HepG2 (cell line): ENCODE measurements around the gene PLPP7. TPM values are rescaled to one million over a fixed set of nuclear protein-coding genes. Genes with fewer than 3 reads are reported as not detected.

Experiments
- ATAC-seq: fragments of 200-7000 bp; cut with Tn5 transposase; 3 replicates; pipeline ENCODE4 v1.9.1; 2020; ENCODE audit warnings: mild to moderate bottlenecking, moderate library complexity
- BruUV-seq: library from RNA; stranded (reverse); fragments of 400-500 nt; replicated peaks from 2 replicates; lab custom pipeline; 2021; lab: Mats Ljungman, UMichigan
- CTCF ChIA-PET: fragments of 300-600 bp; formaldehyde crosslinking; extraction: SDS; loops from one replicate; lab custom pipeline; 2021; ENCODE audit warnings: low total read pairs, inconsistent platforms, low intra/inter-chr PET ratio; lab: Yijun Ruan, JAX
- POLR2A ChIA-PET: fragments of 350-600 bp; sonication (Branson Sonifier 250); formaldehyde crosslinking; loops from one replicate; lab custom pipeline; 2020; ENCODE audit warnings: antibody characterized with exemption, inconsistent platforms; lab: Yijun Ruan, JAX
- DNase-seq: peaks from one replicate; pipeline ENCODE4 v3.0.0-alpha.2; 2015; ENCODE audit warnings: low spot score
- FAIRE-seq: peaks from 3 replicates; lab custom pipeline; 2011; peaks lifted over from hg19 to GRCh38; lab: Jason Lieb, UNC
- H2AFZ ChIP-seq: one replicate; pipeline ENCODE4 v1.6.1; 2011; ENCODE audit warnings: low read length, inconsistent platforms
- H3K27ac ChIP-seq: fragments of 300-600 bp; 3 replicates; pipeline ENCODE4 v1.8.0; 2011; ENCODE audit warnings: mixed run types, mild to moderate bottlenecking, mixed read lengths, low read length, inconsistent platforms; ENCODE audit not compliant: insufficient read depth; ENCODE audit errors: extremely low read length
- H3K27me3 ChIP-seq, 2 experiments: fragments of 200-600 bp in 1 of 2; 2 replicates in 1 of 2; 3 replicates in 1 of 2; pipeline versions ENCODE4 v1.6.0 to v1.8.0; 2011; ENCODE audit warnings: low read length in 2 of 2, mild to moderate bottlenecking in 2 of 2, moderate library complexity in 2 of 2, inconsistent platforms in 1 of 2; ENCODE audit not compliant: insufficient read depth in 2 of 2, control insufficient read depth in 1 of 2
- H3K36me3 ChIP-seq, 2 experiments: fragments of 200-600 bp in 1 of 2; replicated peaks in 1 of 2; 2 replicates in 1 of 2; 3 replicates in 1 of 2; pipeline versions ENCODE4 v1.5.1 to v1.8.0; 2011; ENCODE audit warnings: low read length in 2 of 2, inconsistent platforms in 1 of 2; ENCODE audit not compliant: insufficient read depth in 2 of 2, control insufficient read depth in 1 of 2
- H3K4me1 ChIP-seq: 2 replicates; pipeline ENCODE4 v1.5.1; 2012; ENCODE audit warnings: low read length, inconsistent platforms; ENCODE audit not compliant: insufficient read depth
- H3K4me2 ChIP-seq: 2 replicates; pipeline ENCODE4 v1.6.0; 2011; ENCODE audit warnings: low read depth, low read length, inconsistent platforms
- H3K4me3 ChIP-seq, 3 experiments: fragments of 200-600 bp in 1 of 3; sonication (generic), shearing (Covaris generic) in 1 of 3; replicated peaks in 1 of 3; 2 replicates each; pipeline ENCODE4 v1.5.1; 2011 to 2016; ENCODE audit warnings: low read length in 3 of 3, inconsistent platforms in 2 of 3, low read depth in 2 of 3, mild to moderate bottlenecking in 2 of 3, control low read depth in 1 of 3, mixed read lengths in 1 of 3; ENCODE audit not compliant: insufficient read depth in 1 of 3
- H3K79me2 ChIP-seq: one replicate; pipeline ENCODE4 v1.6.1; 2011; ENCODE audit warnings: low read length, inconsistent platforms; ENCODE audit not compliant: insufficient read depth
- H3K9ac ChIP-seq: 2 replicates; pipeline ENCODE4 v1.6.0; 2011; ENCODE audit warnings: mild to moderate bottlenecking, low read depth, low read length, inconsistent platforms; ENCODE audit not compliant: insufficient read depth
- H3K9me3 ChIP-seq: 2 replicates; pipeline ENCODE4 v1.5.1; 2012; ENCODE audit warnings: mild to moderate bottlenecking, low read length
- H4K20me1 ChIP-seq: 2 replicates; pipeline ENCODE4 v1.6.0; 2011; ENCODE audit warnings: inconsistent platforms, mild to moderate bottlenecking, low read length, moderate library complexity; ENCODE audit not compliant: insufficient read depth
- RFXAP ChIP-seq: sonication (generic); formaldehyde crosslinking; IDR thresholded peaks from 2 replicates; pipeline ENCODE4 v1.4.0; 2020; ENCODE audit warnings: missing genetic modification reagents, borderline replicate concordance
- ZNF407 ChIP-seq: sonication (generic); formaldehyde crosslinking; IDR thresholded peaks from one replicate; pipeline ENCODE4 v1.5.1; 2020; ENCODE audit warnings: mild to moderate bottlenecking, missing genetic modification reagents; ENCODE audit errors: not compliant biosample characterization
- ZNF446 ChIP-seq: sonication (generic); formaldehyde crosslinking; IDR thresholded peaks from 2 replicates; pipeline ENCODE4 v1.5.0; 2020; ENCODE audit warnings: mild to moderate bottlenecking, missing genetic modification reagents
- ZNF570 ChIP-seq: sonication (generic); formaldehyde crosslinking; IDR thresholded peaks from 2 replicates; pipeline ENCODE4 v1.4.0; 2020; ENCODE audit warnings: mild to moderate bottlenecking, missing genetic modification reagents, borderline replicate concordance
- ZNF724P ChIP-seq: sonication (generic); formaldehyde crosslinking; IDR thresholded peaks from 2 replicates; pipeline ENCODE4 v1.8.0; 2022; ENCODE audit warnings: missing genetic modification reagents, borderline replicate concordance
- WGBS: methylation state at CpG from one replicate; pipeline ENCODE4 v1.1.6; 2017; ENCODE audit warnings: low lambda C conversion rate; 5-methylcytosine and 5-hydroxymethylcytosine counted together
- in situ Hi-C: cut with HindIII; loops from 2 replicates; pipeline ENCODE4 v1.10.0; 2017; ENCODE audit warnings: low pct_unique_long_range_greater_than_20kb; ENCODE audit not compliant: extremely low pct_ligation_motif_present
- intact Hi-C: fragments of 100-400 bp; cut with micrococcal nuclease; formaldehyde crosslinking; loops from one replicate; pipeline ENCODE4 v1.10.0; 2022; ENCODE audit not compliant: unreplicated experiment
- polyA plus RNA-seq, 8 experiments: library from polyadenylated mRNA; depleted of rRNA in 3 of 8; stranded (reverse) in 7 of 8; unstranded in 1 of 8; fragments of >200 nt; fragmentation: Illumina TruSeq in 4 of 8; extraction: Trizol in 4 of 8; gene quantifications; 2 replicates each; pipeline versions ENCODE4 v1.2.1 to v1.2.3, GENCODE V29; 2011 to 2016; ENCODE audit warnings: low read depth in 4 of 8, missing spikeins in 1 of 8, mixed read lengths in 1 of 8; ENCODE audit not compliant: insufficient read depth in 1 of 8
- total RNA-seq, 5 experiments: library from RNA; depleted of rRNA; stranded (reverse); fragments of >200 nt; fragmentation: Illumina TruSeq; extraction: Trizol; gene quantifications; 2 replicates each; pipeline ENCODE4 v1.2.3, GENCODE V29; 2016; ENCODE audit warnings: low read depth in 1 of 5

PLPP7 gene
- total and polyA plus RNA-seq, 2 of the 13 experiments (the other 11 are each of a cell fraction or from before 2014, with no cell fraction given), result 0.33 to 1.2 TPM

DNA sequence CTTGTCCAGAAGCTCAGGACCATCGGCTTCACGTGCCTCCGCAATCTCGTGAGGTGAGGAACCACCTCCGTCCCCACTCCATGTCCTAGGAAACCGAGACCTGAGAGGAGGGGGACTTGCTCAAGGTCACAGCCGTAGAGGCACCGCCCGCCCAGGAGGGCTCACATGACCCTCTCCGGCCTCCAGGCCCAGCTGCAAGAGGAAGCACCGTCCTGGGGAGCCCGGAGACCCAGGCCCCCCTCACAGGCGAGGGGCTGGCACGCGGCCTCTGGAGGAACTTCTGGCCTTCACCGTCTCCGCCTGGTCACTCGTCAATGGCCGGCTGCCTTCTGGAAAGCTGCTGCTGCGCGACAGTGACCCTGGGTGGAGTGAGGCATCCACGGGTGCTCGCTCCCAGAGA is 37.4 kb upstream of the PLPP7 start:
- ATAC-seq, result no peak
- Histone ChIP-seq H3K27ac (no peak overlapping the region), H3K4me1 (peaks cover 24% of the 10 kb centered on the region), H3K9me3 (no peaks in the 10 kb centered on the region), H3K27me3 (peaks cover 0 to 7% of the 10 kb centered on the region in 2 experiments; a peak in 3 of 5 replicates), H3K36me3 (no peaks in the 10 kb centered on the region), H2AFZ (no peak overlapping the region), H3K9ac (no peak overlapping the region), H4K20me1 (no peaks in the 10 kb centered on the region), H3K79me2 (no peaks in the 10 kb centered on the region), H3K4me2 (no peak overlapping the region), H3K4me3 (no peak overlapping the region)
- BruUV-seq, result no TSS peak
- DNase-seq, result no peak
- in situ Hi-C loops (no loop called here), intact Hi-C loops (no loop called here)
- POLR2A ChIA-PET, result no interaction called here
- CTCF ChIA-PET, result no interaction called here
- no peak for FAIRE-seq
- TF ChIP-seq RFXAP (CRISPR knock-in tag), result no peak
- no peak for TF ChIP-seq ZNF724P (CRISPR knock-in tag)
- TF ChIP-seq ZNF446, result no peak
- no peak for TF ChIP-seq ZNF570
- no peak for TF ChIP-seq ZNF407 (CRISPR knock-in tag)
- WGBS, result 67% methylated on average over 6 of the region's 23 CpGs
